ENCODE data around the gene COLQ.
"Not testable (repeated sequence)": the region's sequence is repeated elsewhere in the genome, so short reads cannot be mapped to it uniquely, and the experiment has no call there.

COLQ gene

DNA sequence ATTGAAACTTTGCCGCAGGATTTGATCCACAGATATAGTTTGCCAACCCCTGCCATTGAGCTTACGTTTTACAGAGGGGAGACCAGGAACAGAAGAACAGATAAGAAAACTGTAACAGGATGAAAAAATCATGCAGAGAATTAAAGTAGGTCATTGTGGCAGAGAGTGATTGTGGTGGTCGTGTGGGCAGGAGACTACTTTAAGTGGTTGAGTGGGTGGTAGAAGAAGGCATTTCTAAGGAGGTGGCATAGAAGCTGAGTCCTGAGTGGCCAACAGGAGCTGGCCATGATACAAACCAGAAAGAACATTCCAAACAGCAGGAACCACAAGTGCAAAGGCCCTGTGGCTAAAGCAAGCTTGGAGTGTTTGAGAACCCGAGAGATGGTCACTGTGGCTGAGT is 34.5 kb downstream of the COLQ start:
- no peak for DNase-seq

DNA sequence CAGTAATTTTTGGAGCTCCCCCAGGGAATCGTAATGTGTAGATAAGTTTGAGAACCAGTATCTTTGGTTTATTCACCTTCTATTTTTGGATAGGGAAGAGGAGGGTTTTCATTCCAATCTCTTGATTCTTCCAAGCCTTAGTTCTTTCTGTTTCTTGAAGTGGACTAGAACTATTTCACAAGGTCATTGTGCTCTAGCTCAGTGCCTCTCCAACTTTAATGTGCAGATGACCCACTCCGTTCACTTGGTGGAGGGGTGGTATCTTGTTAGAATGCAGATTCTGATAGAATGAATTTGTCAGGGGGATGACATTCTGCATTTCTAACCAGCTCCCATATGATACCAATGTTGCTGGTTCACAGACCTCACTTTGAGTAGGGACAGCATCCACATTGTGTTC is 35.5 kb downstream of the COLQ start:
- no peak for DNase-seq

DNA sequence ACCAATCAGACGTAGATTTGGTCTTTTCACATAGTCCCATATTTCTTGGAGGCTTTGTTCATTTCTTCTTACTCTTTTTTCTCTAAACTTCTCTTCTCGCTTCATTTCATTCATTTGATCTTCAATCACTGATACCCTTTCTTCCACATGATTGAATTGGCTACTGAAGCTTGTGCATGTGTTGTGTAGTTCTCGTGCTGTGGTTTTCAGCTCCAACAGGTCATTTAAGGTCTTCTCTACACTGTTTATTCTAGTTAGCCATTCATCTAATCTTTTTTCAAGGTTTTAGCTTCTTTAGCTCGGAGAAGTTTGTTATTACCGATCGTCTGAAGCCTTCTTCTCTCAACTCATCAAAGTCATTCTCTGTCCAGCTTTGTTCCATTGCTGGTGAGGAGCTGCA is 37.0 kb downstream of the COLQ start:
- not testable (repeated sequence) for DNase-seq

DNA sequence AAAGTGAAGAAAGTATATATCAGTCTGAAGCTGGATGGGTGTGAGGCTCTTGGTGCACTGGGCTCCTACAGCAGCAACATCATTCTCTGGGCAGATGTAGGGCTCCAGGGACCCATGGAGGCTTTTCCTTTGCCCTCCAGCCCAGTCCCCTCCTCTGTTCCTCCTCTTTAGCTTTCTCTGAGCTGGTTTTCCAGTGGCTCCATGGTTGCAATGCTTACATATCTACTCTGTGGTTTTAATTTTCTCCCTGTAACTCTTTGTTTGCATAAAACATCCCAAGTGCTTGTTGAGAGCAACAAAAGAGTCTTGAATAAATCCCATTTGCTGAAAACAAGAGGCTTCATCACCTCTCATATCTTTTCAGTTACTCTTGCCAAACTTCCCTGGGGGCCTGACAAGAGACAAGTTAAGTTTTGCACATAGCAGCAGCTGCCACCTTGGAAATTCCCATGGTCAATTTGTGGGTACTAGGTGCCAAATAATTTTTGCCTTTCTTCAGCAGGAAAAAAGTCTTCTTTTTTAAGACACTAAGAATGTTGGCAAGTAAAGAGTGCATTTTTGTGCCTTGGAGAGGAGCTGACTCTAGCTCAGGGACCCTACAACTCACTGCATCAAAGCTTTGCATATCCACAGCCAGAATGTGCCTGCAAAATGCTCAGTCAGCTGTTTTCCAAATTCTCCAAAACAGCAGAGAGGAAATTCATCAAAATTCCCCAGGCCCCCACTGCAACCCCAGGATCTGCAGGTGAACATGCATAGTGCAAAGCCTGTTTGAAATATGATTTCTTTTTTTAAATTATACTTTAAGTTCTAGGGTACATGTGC is 41.9 kb downstream of the COLQ start:
- no peak for DNase-seq

DNA sequence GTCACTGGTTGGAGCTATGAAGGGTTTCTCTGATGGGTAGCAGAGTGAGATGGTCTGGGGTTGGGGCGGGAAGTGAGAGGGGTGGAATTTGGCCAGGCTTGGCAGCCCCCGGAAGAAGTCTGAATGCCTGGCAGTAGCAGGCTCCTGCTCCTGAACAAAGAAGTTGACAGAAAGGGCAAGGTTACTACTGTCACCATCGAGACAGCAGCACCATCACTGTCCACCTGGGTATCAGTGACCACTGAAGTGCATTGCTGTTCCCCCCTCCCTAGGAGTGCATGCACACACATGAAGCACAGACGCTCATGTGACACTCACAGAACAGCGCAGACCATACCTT is 42.9 kb downstream of the COLQ start:
- DNase-seq: no peak

DNA sequence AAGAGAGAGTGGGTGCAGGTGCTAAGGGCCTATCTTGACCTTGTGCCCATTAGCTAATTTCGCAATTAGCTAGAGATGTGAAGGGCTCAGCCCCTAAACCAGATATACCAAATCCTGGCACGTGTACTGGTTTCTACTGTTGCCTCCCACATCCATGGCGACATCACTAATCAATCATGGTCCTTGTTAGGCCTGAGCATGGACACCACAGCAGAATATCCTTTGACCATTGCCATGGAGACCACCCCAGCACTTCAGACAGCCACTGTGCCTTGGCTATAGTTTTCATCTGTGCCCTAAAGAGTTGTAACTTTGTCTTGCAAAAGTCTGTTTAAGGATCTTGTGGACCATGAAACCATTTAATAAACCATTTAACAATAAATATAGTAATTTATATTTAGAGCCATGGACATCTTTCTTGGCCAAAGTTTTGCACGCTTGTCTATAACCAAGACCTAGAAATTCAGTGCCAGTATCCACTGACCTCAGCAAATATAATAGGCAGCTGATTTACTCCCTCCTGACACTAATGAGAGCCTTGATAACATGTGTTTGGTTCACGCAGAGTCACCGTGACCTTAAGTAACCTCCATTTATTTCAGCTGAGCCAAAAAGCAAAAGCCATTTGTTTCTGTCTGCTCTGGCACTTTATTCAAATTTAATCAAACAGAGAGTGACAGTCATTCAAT is 43.4 kb downstream of the COLQ start:
- DNase-seq: no peak

DNA sequence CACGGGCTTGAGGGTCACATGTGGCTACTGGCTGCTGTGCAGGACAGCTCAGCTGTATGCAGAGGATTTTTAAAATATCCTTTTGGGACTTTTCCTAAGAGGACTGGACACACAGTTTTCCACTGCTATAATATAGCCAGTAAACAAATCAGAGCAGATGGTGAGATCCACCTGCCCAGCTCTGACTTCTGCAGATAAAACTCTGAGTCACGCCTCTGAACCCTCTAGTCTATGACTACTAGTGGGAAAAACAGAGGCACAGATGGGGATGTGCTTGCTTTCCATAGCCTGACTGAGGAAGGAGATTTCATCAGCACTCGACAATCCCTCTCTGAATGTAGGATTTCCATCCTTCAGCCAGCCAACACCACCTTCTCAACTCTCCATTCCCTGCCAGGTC is 45.1 kb downstream of the COLQ start:
- DNase-seq: no peak

DNA sequence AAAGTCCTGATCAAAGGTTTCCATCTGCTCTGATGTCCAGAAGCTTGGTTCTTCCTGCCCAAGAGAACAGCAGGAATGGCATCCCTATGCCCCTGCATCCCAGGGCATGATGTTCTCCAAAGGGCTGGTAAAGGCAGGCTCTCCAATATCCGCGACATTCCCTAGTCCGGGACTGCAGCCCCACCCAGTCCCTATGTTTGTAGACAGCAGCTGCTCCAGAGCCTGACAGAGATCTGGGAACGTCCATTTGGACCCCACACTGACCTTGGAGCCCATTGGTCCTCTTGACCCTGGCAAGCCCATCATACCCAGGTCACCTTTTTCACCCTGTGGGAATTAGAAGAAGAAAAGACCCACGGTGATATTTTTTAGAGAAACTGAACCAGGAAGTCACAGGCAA is 46.3 kb downstream of the COLQ start:
- no peak for DNase-seq

DNA sequence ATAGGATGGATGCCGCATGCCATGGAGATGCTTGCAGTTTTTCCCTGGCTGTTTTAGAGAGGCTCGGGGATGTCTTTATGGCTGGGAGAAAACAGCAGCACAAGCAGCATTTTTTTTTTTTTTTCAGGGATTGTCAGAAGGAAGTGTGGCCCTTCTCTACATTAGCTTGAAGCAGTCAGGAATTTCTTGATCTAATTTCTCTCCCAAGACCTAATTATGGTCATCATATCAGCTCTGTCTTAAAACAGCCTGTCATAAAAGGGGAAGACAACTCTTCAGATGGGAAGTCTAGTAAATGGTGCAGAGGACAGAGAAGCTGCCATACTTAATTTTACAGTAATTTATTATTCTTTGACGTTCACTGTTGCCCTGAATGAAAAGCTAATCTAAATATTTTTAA is 49.6 kb downstream of the COLQ start:
- no peak for DNase-seq

DNA sequence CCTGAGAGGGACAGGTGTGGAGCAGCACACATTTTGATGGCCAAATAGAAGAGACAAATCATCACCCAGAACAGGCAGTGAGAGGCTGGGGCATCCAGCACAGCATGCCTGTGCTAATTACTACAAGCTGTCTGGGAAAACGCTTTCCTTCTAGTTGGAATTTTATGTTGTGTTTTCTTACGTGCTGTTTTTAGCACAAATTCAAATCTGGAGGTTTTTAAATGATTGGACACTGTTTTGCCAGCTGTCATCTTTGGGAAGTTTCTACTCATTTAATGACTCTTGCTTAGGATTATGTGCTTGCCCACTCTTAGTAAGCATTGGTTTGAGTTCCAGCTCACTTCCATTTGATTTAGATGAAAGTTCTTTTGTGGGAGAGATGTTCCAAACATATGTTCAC is 50.7 kb downstream of the COLQ start:
- DNase-seq: no peak

DNA sequence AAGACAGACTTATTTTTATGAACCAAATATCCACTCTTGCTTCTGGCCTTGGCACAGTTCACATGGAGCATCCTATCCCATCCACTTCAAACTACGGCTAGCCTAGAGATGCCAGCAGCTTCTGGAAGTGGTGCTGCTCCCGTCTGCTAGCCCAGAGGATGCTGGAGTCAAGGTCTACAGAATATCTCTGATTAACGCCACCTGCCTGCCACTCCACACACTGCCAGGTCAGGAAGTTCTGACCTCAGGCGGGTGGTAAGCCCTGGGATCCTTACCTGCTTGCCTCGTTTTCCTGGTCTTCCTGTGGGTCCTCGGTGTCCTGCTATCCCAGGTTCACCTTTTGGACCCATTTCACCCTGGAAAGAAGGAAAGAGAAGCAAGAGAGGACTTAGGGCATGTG is 51.2 kb downstream of the COLQ start:
- DNase-seq: no peak

DNA sequence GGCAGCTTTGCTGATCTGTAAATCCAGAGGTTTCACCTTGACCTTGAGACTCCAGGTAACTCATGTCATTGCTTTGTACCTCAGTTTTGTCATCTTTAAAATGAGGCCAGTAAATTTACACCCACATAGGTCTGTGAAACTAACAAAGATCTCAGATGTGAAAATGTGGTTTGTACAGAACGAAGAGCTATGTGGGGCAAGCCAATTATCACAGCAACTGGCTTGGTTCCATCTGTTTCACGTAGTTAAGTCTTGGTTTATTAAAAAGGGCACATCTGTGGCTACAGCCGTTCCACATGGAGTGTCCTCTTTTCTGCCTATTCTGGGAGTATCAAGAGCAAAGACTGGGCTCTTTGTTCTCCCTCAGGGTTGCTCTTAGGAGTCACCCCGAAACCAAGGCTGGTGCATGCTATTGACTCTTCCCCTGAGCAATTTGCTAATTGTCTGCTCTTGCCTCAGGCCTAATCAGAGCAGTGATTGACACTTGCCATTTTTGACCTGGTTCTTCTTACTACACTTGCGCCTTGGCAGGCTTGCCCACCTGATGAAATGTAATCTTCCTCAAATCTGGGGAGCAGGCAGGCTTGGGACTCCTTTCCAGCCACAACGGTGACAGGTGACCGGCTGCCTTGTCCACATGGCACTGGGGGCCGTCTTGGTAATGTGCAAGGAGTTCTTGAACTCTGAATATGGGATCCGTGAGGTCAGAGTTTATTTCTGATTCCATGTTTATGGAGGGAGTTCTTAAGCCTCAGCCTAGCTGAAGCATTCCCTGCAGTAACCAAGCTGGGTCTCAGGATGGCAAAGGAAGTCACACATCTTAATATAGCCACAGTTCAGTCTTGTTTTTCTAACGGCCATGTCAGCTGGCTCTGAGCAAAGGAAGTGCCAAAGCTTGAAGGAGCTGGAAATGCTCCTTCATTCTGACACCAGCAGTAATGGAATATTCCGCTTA is 54.0 kb downstream of the COLQ start:
- DNase-seq: no peak

DNA sequence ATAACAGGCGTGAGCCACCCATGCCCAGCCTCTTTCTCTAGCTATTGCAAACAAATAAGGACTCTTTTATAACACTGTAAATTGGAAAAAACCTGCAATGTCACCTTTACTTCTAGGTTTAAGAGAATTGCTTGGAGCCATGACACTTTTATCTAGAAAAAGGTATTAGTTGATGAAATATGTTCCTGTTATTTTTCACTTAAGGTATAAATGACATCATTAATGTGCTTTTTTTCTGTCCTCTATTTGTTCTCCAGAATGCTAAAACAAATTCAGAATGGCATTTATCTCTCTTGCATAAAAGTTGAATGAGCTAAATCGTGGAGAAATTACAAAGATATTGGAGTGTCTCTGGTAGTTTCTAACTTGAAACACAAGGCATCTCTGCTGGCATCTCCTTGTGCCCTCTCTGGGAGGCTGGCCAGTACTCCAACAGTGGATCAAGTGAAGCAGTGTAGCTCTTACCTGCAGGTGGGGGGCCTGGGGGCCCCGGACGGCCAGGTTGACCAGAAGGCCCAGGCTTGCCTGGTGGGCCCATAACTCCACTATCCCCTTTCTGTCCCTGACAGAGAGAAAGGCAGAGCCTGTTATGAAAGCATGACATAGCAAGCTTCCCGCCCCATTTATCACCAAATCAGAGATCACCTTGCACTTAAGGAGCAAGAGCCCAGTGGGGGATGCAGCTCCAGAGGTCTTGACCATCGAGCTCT is 55.5 kb downstream of the COLQ start:
- no peak for DNase-seq

DNA sequence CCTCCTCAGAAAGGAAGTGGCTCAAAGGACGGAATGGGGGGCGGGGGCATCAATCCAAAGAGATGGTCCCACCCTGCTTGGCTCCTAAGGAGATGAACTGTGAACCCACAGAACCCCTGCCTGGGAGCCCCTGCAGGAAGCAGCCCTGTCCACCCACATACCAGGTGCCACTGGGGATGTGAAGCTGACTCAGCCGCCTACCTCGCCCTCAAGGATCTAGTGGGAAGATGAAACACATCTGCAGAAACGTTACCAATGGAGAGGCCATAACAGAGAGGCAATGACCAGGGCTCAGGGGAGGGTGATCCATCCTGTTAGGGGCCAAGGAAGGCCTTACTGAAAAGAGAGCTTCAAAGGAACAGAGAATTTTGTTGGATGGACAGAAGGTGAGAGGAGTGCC is 59.1 kb downstream of the COLQ start:
- no peak for DNase-seq

DNA sequence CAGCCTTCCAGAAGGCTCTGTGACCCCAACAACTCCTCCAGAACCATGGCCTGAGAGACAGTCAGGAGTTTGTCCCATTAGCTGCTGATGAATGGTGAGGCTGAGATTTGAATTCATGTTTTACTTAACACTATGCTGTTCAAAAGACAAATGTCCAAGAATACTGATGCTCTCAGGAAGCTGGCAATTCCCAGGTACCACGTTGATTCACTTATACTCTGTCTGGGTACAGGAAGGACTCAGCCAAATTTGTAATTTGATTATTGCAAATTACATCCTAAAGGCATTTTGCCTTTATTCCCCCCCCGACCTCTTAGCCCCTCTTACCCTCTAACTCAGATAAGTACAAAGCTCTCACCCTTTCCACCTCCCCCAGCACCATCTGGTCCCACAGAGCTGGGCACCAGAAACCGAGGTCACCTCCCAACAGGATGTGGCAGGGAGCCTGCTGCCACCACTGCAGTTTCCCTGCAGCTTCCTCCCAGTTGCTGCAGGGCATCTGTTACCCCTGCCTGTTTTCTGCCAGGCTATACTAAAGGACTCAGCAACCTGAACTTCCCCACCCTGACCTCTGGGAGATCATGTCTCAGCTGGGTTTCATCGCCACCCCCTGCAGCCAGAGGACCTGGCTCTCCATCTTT is 60.5 kb downstream of the COLQ start:
- DNase-seq: no peak

DNA sequence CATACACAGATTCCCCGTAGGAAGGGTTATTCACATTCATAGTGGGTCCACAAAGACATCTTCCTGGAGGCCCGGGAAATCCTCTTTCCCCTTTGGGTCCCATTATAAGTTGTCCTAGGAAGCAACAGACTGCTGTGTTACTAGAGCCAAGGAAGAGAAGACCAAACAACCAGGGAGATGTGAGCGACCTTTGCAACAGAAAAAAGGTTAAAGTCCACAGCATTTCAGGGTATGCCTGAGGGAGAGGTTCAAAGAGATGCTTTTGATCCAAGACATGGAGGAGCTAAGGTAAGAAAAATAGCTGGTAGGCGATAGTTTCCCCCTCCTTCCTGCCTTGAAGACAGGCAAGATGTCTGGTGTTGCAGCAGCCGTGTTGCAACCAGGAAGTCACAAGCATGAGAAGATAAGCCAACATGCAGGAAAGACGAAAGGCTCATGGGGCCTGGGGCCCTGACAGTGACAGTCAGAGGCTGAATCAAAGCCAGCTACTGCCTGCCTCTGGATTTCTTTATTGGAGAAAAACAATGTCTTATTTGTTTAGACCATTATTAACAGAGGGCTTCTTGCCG is 63.2 kb downstream of the COLQ start:
- no peak for DNase-seq

DNA sequence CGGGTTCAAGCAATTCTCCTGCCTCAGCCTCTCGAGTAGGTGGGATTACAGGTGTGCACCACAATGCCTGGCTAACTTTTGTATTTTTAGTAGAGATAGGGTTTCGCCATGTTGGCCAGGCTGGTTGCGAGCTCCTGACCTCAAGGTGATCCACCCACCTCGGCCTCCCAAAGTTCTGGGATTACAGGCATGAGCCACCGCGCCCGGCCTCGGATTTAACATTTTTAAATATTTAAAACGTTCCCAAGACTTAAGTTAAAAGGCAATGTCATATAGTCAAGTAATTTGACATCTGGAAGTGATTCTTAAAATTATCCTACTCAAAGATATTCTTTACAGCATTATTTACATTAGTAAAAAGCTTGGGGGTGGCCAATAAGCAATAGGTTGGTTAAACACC is 64.6 kb downstream of the COLQ start:
- not testable (repeated sequence) for DNase-seq

DNA sequence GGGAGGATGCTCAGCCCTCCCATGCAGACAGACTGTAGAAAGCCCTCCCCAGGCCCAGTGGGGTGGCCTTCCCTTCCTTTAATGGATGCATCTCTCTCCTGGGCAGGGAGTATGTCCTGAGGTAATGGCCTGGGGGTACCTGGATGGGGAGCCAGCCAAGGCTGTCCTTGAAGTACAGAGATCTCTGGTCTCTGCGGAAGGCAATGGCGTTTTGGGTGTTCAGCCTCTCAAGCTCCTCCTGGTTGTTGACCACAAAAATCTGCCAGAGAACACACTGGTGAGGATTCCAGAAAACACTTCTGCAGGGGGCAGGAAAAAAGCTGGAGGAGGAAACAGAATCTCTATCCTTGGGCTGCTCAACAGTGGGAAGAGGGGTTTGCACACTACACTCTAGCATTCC is 65.2 kb downstream of the COLQ start:
- no peak for DNase-seq

DNA sequence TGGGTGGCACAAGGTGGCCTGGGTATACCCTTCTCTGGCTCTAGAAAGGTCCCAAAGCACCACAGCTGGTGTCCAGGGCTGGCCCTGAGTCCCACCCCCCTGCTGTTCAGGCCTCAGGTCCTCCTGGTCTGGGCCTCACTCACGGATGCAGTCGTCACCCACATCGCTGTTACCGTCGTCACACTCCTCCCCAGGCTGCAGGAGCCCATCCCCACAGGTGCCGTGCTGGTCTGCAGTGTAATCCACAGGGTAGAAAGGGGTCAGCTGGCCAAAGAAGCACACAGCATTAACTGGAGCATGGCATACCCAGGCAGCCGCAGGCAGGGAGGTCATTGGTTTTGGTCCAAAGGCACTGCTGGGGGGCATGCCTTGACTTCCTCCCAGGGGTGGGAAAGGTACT is 65.8 kb downstream of the COLQ start:
- no peak for DNase-seq

DNA sequence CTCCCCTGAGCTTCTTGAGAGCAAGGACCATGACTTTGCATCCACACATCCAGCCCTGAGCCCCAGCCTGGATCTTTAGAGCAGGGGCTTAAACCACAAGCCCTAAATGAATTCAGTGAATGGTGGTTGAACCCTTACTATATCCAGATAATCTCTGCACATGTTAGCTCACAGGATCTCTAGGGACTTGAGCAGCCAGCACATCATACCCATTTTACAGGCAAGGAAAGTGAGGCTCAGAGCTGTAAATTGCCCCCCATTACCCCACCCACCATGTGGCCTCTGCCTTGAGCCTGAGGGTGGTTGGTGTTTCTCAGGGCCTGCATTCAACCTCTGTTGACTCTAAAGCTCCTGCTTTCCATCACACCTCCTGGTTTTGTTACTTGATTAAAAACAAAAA is 66.5 kb downstream of the COLQ start:
- no peak for DNase-seq

DNA sequence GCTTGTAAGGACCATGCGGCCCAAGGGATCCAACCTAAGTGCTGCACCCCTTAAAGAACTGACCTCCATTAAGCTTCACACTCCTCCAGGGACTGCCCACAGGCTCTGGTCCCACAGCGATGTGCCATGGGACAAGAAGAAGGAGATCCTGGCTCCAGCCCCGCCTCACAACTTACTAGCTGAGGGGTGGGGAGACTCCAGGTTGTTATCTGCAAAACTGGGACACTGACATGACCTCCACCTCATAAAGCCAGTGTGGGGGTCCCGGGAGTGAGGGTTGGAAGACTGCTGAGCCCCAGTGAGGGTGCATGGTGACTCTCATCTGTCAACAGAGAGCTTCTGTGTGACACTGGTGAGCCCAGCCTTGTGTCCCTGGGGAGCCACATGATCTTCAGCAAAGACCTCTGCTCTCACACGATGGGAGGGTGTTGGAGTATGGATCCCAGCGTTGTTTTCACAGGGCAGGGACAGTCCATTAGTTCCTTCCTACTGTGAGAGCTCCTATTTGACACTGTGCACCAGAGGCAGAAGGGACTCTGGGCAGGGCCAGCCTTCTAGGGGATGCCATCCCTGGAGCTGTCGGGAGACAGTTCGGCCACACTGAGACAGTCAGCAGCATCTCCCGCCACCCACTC is 67.4 kb downstream of the COLQ start:
- no peak for DNase-seq

DNA sequence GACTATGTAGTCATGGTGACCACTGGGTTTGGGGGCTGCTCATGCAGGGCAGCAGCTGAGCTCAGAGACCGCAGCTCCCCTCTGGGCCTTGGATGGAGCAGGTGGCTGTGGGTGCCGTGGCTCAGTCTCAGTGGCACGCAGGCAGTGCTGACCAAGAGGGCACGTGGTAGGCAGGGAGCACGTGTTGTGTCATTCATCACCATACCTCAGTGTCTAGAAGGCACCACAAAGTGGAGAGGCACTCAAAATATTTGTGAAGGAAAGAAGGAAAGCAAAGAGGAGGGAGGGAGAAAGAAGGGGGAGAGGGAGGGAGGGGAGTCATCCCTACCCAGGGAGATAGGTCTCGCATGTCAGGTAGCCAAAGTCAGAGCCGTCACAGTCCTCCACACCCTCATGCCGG is 68.0 kb downstream of the COLQ start:
- no peak for DNase-seq

Measured in activated CD4-positive, alpha-beta T cell treated with anti-CD3 and anti-CD28 coated beads for 4 hours (primary cell).